ENCODE measurements around the gene UCP2. TPM values are rescaled to one million over a fixed set of nuclear protein-coding genes. Genes with fewer than 3 reads are reported as not detected.

Gene UCP2
- total and polyA plus RNA-seq, 2 donors from 2014 or later, result 36.4 to 104 TPM

DNA sequence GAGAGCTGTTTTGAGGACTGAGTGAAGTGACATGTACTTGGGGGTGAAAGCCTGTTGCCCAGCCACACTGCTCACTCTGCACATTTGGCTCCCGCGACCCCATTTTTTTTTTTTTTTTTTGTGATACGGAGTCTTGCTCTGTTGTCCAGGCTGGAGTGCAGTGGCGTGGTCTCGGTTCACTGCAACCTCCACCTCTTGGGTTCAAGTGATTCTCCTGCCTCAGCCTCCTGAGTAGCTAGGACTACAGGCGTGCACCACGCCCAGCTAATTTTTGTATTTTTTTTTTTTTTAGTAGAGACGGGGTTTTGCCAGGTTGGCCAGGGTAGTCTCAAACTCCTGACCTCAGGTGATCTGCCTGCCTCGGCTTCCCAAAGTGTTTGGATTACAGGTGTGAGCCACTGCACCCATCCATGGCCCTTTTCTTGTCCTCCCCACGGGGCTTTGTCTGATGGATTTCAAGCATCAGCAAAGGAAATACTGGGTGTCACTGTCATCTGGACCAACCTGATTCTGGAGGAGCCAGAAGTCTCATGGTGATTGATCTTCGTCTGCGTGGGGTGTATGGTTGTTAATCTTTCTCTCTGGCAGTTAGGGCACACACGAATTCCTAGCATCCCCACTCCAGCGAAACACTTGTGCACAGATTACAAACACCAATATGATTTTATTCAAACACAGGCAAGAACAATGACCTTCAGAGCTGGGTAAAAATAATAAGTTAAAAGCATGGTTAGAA, 29.6 kb upstream of the UCP2 start:
- TF ChIP-seq, protein P1, sequence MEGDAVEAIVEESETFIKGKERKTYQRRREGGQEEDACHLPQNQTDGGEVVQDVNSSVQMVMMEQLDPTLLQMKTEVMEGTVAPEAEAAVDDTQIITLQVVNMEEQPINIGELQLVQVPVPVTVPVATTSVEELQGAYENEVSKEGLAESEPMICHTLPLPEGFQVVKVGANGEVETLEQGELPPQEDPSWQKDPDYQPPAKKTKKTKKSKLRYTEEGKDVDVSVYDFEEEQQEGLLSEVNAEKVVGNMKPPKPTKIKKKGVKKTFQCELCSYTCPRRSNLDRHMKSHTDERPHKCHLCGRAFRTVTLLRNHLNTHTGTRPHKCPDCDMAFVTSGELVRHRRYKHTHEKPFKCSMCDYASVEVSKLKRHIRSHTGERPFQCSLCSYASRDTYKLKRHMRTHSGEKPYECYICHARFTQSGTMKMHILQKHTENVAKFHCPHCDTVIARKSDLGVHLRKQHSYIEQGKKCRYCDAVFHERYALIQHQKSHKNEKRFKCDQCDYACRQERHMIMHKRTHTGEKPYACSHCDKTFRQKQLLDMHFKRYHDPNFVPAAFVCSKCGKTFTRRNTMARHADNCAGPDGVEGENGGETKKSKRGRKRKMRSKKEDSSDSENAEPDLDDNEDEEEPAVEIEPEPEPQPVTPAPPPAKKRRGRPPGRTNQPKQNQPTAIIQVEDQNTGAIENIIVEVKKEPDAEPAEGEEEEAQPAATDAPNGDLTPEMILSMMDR (IDR thresholded peaks at IDR 0.05; ENCODE audit: borderline replicate concordance, extremely low read depth, insufficient read depth), result no peak
- Histone ChIP-seq H3K27me3 (ENCODE audit: control insufficient read depth, insufficient read depth, low read length) (no peaks in the 10 kb centered on the region), H3K36me3 (ENCODE audit: control insufficient read depth in 2 of 3, insufficient read depth in 3 of 3, low read length in 3 of 3) (peaks cover 0 to 3% (median 2%) of the 10 kb centered on the region in 3 donors), H3K4me1 (ENCODE audit: control insufficient read depth in 2 of 3, insufficient read depth in 2 of 3, low read depth in 1 of 3, low read length in 3 of 3) (no peaks in the 10 kb centered on the region), H3K9me3 (ENCODE audit: control insufficient read depth in 2 of 3, insufficient read depth in 1 of 3, low read length in 3 of 3) (no peaks in the 10 kb centered on the region), H3K4me3 (ENCODE audit: low read length in 3 of 3) (no peak overlapping the region), H3K9ac (ENCODE audit: low read length in 3 of 3) (no peak overlapping the region), H3K27ac (ENCODE audit: low read depth in 2 of 2, low read length in 2 of 2) (no peak overlapping the region)
- DNase-seq, result no peak
- intact Hi-C loops (cut with DNase I), result no loop called here
- no peak for FAIRE-seq

DNA sequence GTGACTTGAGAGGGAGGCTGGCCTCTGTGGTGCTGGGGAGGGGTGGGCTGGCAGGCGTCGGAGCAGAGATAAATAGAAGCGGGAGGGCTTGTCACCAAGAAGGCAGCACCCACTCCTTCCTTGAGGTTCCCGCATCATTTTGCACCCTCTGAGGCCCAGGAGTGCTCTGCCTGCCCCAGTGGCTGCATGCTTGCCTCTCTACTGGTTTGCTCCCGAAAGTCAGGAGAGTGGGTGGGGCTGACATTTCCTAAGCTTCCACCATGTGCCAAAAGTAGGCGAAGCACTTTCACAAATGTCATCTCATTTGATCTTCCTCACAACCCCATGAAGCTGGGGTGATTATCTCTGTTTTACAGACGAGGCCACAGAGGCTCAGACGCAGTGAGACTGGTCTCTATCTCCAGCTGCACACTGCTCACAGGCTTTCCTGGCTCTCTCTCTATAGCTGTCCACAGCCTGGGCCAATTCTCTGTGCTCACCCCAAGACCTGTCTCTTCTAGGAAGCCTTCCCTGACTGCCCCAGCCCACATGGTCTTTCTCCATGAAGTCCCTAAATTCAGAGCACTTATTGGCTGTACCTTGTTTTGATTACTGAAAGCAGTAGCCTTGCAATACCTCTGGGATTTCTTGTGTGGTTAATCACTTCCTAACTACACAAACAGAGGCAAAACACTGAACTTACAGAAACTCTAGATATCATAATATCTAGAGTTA, 28.9 kb upstream of the UCP2 start:
- Histone ChIP-seq H3K4me1 (ENCODE audit: control insufficient read depth in 2 of 3, insufficient read depth in 2 of 3, low read depth in 1 of 3, low read length in 3 of 3) (peaks cover 0 to 5% (median 0%) of the 10 kb centered on the region in 3 donors), H3K27ac (ENCODE audit: low read depth in 2 of 2, low read length in 2 of 2) (no peak overlapping the region), H3K4me3 (ENCODE audit: low read length in 3 of 3) (no peak overlapping the region), H3K27me3 (ENCODE audit: control insufficient read depth, insufficient read depth, low read length) (no peaks in the 10 kb centered on the region), H3K9me3 (ENCODE audit: control insufficient read depth in 2 of 3, insufficient read depth in 1 of 3, low read length in 3 of 3) (no peaks in the 10 kb centered on the region), H3K9ac (ENCODE audit: low read length in 3 of 3) (no peak overlapping the region), H3K36me3 (ENCODE audit: control insufficient read depth in 2 of 3, insufficient read depth in 3 of 3, low read length in 3 of 3) (peaks cover 0 to 3% (median 2%) of the 10 kb centered on the region in 3 donors)
- DNase-seq (no peak), FAIRE-seq (no peak)
- TF ChIP-seq, protein P1 (IDR thresholded peaks at IDR 0.05; ENCODE audit: borderline replicate concordance, extremely low read depth, insufficient read depth), result no peak
- intact Hi-C loops (cut with DNase I), result no loop called here

GRCh38 chr11:74010306-74011300, 28.0 kb upstream of the UCP2 start:
- Histone ChIP-seq H3K9ac (ENCODE audit: low read length in 3 of 3) (no peak overlapping the region), H3K4me1 (ENCODE audit: control insufficient read depth in 2 of 3, insufficient read depth in 2 of 3, low read depth in 1 of 3, low read length in 3 of 3) (peaks cover 0 to 5% (median 0%) of the 10 kb centered on the region in 3 donors)

More at GRCh38 chr11:74010306-74011300, 28.0 kb upstream of the UCP2 start:
- Histone ChIP-seq H3K4me3 (ENCODE audit: low read length in 3 of 3) (no peak overlapping the region), H3K9me3 (ENCODE audit: control insufficient read depth in 2 of 3, insufficient read depth in 1 of 3, low read length in 3 of 3) (no peaks in the 10 kb centered on the region), H3K27ac (ENCODE audit: low read depth in 2 of 2, low read length in 2 of 2) (no peak overlapping the region), H3K27me3 (ENCODE audit: control insufficient read depth, insufficient read depth, low read length) (no peaks in the 10 kb centered on the region), H3K36me3 (ENCODE audit: control insufficient read depth in 2 of 3, insufficient read depth in 3 of 3, low read length in 3 of 3) (peaks cover 0 to 3% (median 2%) of the 10 kb centered on the region in 3 donors)
- DNase-seq (no peak), FAIRE-seq (no peak)
- intact Hi-C loops (cut with DNase I), result no loop called here
- TF ChIP-seq, protein P1 (IDR thresholded peaks at IDR 0.05; ENCODE audit: borderline replicate concordance, extremely low read depth, insufficient read depth), result no peak
